HL-60 (cell line): ENCODE results near the gene TP53TG5.

Source experiments
- GABPA ChIP-seq: IDR thresholded peaks from 2 replicates; pipeline ENCODE4 v1.6.1; 2012; ENCODE audit warnings: low read depth
- POLR2AphosphoS5 ChIP-seq: IDR thresholded peaks from 2 replicates; pipeline ENCODE4 v1.6.1; 2012; ENCODE audit warnings: low read depth
- TF ChIP-seq, protein P1 (sequence below): IDR thresholded peaks from one replicate; pipeline ENCODE4 v1.5.1; 2011; ENCODE audit warnings: low read length, control low read depth, inconsistent platforms; ENCODE audit not compliant: insufficient read depth
- TF ChIP-seq, protein P2 (sequence below): IDR thresholded peaks from 2 replicates; pipeline ENCODE4 v1.6.1; 2012; ENCODE audit warnings: low read depth; ENCODE audit not compliant: insufficient replicate concordance

DNA sequence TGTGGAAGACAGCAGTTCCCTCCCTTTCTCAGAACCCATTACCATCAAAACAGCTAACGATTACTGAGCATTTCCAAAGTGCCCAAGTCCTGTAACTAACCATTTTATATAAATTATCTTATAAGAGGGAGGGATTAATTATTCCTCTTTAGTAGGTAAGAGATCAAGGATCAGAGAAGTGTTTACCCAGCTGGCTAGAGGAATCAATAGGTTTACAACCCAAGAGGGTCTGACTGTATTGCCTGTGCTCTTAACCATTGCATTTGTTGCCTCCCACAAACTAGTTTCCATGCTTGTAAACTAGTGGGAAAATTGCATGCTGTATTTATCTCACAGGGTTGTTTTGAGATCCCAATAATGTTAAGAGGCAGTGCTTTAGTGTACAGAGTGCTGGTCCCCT is 26.3 kb upstream of the TP53TG5 start:
- TF ChIP-seq, protein P1, sequence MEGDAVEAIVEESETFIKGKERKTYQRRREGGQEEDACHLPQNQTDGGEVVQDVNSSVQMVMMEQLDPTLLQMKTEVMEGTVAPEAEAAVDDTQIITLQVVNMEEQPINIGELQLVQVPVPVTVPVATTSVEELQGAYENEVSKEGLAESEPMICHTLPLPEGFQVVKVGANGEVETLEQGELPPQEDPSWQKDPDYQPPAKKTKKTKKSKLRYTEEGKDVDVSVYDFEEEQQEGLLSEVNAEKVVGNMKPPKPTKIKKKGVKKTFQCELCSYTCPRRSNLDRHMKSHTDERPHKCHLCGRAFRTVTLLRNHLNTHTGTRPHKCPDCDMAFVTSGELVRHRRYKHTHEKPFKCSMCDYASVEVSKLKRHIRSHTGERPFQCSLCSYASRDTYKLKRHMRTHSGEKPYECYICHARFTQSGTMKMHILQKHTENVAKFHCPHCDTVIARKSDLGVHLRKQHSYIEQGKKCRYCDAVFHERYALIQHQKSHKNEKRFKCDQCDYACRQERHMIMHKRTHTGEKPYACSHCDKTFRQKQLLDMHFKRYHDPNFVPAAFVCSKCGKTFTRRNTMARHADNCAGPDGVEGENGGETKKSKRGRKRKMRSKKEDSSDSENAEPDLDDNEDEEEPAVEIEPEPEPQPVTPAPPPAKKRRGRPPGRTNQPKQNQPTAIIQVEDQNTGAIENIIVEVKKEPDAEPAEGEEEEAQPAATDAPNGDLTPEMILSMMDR: no peak
- no peak for TF ChIP-seq POLR2AphosphoS5
- TF ChIP-seq, protein P2, sequence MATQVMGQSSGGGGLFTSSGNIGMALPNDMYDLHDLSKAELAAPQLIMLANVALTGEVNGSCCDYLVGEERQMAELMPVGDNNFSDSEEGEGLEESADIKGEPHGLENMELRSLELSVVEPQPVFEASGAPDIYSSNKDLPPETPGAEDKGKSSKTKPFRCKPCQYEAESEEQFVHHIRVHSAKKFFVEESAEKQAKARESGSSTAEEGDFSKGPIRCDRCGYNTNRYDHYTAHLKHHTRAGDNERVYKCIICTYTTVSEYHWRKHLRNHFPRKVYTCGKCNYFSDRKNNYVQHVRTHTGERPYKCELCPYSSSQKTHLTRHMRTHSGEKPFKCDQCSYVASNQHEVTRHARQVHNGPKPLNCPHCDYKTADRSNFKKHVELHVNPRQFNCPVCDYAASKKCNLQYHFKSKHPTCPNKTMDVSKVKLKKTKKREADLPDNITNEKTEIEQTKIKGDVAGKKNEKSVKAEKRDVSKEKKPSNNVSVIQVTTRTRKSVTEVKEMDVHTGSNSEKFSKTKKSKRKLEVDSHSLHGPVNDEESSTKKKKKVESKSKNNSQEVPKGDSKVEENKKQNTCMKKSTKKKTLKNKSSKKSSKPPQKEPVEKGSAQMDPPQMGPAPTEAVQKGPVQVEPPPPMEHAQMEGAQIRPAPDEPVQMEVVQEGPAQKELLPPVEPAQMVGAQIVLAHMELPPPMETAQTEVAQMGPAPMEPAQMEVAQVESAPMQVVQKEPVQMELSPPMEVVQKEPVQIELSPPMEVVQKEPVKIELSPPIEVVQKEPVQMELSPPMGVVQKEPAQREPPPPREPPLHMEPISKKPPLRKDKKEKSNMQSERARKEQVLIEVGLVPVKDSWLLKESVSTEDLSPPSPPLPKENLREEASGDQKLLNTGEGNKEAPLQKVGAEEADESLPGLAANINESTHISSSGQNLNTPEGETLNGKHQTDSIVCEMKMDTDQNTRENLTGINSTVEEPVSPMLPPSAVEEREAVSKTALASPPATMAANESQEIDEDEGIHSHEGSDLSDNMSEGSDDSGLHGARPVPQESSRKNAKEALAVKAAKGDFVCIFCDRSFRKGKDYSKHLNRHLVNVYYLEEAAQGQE: no peak
- no peak for TF ChIP-seq GABPA
